PC-3 (cell line): ENCODE measurements around the gene DYNC1LI1. TPM values are rescaled to one million over a fixed set of nuclear protein-coding genes. Genes with fewer than 3 reads are reported as not detected.

Source experiments
- ATAC-seq: fragments of 200-7000 bp; cut with Tn5 transposase; 2 replicates; pipeline ENCODE4 v1.9.1; 2020; ENCODE audit warnings: mild to moderate bottlenecking, moderate library complexity
- BruUV-seq: library from RNA; stranded (reverse); fragments of 400-500 nt; replicated peaks from 2 replicates; lab custom pipeline; 2021; lab: Mats Ljungman, UMichigan
- CTCF ChIA-PET: fragments of 300-600 bp; sonication (Branson Sonifier 250); formaldehyde crosslinking; loops from one replicate; lab custom pipeline; 2022; ENCODE audit warnings: antibody characterized with exemption; lab: Charles Lee
- POLR2A ChIA-PET: fragments of 300-600 bp; sonication (Branson Sonifier 250); formaldehyde crosslinking; loops from one replicate; lab custom pipeline; 2022; ENCODE audit warnings: antibody characterized with exemption; ENCODE audit not compliant: unreplicated experiment; lab: Charles Lee
- DNase-seq: peaks from one replicate; pipeline ENCODE4 v3.0.0-alpha.2; 2015
- H2AFZ ChIP-seq: fragments of 300-600 bp; sonication (generic); 2 replicates; pipeline ENCODE4 v1.6.0; 2016; ENCODE audit warnings: antibody characterized with exemption, low read length
- H3F3A ChIP-seq: fragments of 300-600 bp; sonication (generic); one replicate; pipeline ENCODE4 v1.6.0; 2017; ENCODE audit warnings: antibody characterized with exemption, low read length, control low read depth, mild to moderate bottlenecking; ENCODE audit not compliant: unreplicated experiment
- H3K27ac ChIP-seq: fragments of 300-600 bp; sonication (generic); 2 replicates; pipeline ENCODE4 v1.5.1; 2016; ENCODE audit warnings: mild to moderate bottlenecking, low read length
- H3K27me3 ChIP-seq: fragments of 300-600 bp; sonication (generic); 2 replicates; pipeline ENCODE4 v1.6.1; 2016; ENCODE audit warnings: low read length, mixed read lengths
- H3K36me3 ChIP-seq: fragments of 300-600 bp; sonication (generic); 2 replicates; pipeline ENCODE4 v1.6.1; 2016; ENCODE audit warnings: low read depth, mixed run types, low read length, mixed read lengths
- H3K4me1 ChIP-seq: fragments of 300-600 bp; sonication (generic); 2 replicates; pipeline ENCODE4 v1.5.1; 2016; ENCODE audit warnings: low read length; ENCODE audit not compliant: insufficient read depth
- H3K4me2 ChIP-seq: fragments of 300-600 bp; sonication (generic); 2 replicates; pipeline ENCODE4 v1.6.0; 2016; ENCODE audit warnings: low read length
- H3K4me3 ChIP-seq: fragments of 300-600 bp; sonication (generic); 2 replicates; pipeline ENCODE4 v1.5.1; 2016; ENCODE audit warnings: mild to moderate bottlenecking, low read length, mixed read lengths
- H3K79me2 ChIP-seq: fragments of 300-600 bp; sonication (generic); 2 replicates; pipeline ENCODE4 v1.6.1; 2017; ENCODE audit warnings: low read length, mixed read lengths
- H3K9ac ChIP-seq: fragments of 300-600 bp; sonication (generic); 2 replicates; pipeline ENCODE4 v1.6.0; 2016; ENCODE audit warnings: mild to moderate bottlenecking, low read length
- H3K9me2 ChIP-seq: fragments of 300-600 bp; sonication (generic); replicated peaks from 2 replicates; pipeline ENCODE4 v1.6.1; 2016; ENCODE audit warnings: mixed run types, low read length, mixed read lengths
- H3K9me3 ChIP-seq: fragments of 300-600 bp; sonication (generic); 2 replicates; pipeline ENCODE4 v1.6.1; 2016; ENCODE audit warnings: low read length, mixed read lengths
- H4K20me1 ChIP-seq: fragments of 300-600 bp; sonication (generic); 2 replicates; pipeline ENCODE4 v1.6.1; 2016; ENCODE audit warnings: low read length, mixed read lengths
- CTCF ChIP-seq: fragments of 300-600 bp; sonication (generic); conservative IDR thresholded peaks from 2 replicates; pipeline ENCODE4 v1.5.1; 2017; ENCODE audit warnings: antibody characterized with exemption, low read depth, mild to moderate bottlenecking, low read length
- EZH2 ChIP-seq: fragments of 300-600 bp; sonication (generic); IDR thresholded peaks from one replicate; pipeline ENCODE4 v1.6.1; 2017; ENCODE audit warnings: antibody characterized with exemption, mild to moderate bottlenecking, low read length; ENCODE audit not compliant: unreplicated experiment
- EZH2phosphoT487 ChIP-seq: fragments of 300-600 bp; sonication (generic); IDR thresholded peaks from 2 replicates; pipeline ENCODE4 v1.6.1; 2018; ENCODE audit warnings: mild to moderate bottlenecking, antibody characterized with exemption, low read length, borderline replicate concordance
- intact Hi-C: fragments of 100-400 bp; cut with micrococcal nuclease; formaldehyde crosslinking; loops from 2 replicates; pipeline ENCODE4 v1.9.0; 2023
- total RNA-seq: library from RNA; depleted of rRNA; stranded (reverse); fragments of >200 nt; gene quantifications from 2 replicates; pipeline ENCODE4 v1.2.3, GENCODE V29; 2014

DYNC1LI1 gene
- total RNA-seq, 1 experiment from 2014 or later = 44.2 TPM

- ATAC-seq (no peak), DNase-seq (no peak)
- no peak overlapping the region for H2AFZ ChIP-seq
- H3K36me3 ChIP-seq = no peaks in the 10 kb centered on the region
- no peak overlapping the region for H3K9ac ChIP-seq
- H3K9me3 ChIP-seq = no peaks in the 10 kb centered on the region
- H3K4me3 ChIP-seq = no peak overlapping the region
- intact Hi-C loops = no loop called here
- H3K9me2 ChIP-seq = no peaks in the 10 kb centered on the region
- no peak overlapping the region for H3K4me2 ChIP-seq
- BruUV-seq = no TSS peak
- ChIA-PET POLR2A (no interaction called here), CTCF (no interaction called here)
- H3F3A ChIP-seq = no peaks in the 10 kb centered on the region
- TF ChIP-seq EZH2 (no peak), EZH2phosphoT487 (no peak), CTCF (no peak)
- H3K4me1 ChIP-seq = peaks cover 24% of the 10 kb centered on the region
- H4K20me1 ChIP-seq = no peaks in the 10 kb centered on the region
- H3K79me2 ChIP-seq = peaks cover 16% of the 10 kb centered on the region
- no peaks in the 10 kb centered on the region for H3K27me3 ChIP-seq
- H3K27ac ChIP-seq = no peak overlapping the region
Measured at GRCh38 chr3:32575451-32576113, 4.9 kb upstream of the DYNC1LI1 start.

GRCh38 chr3:32571192-32571485 is 481 bp upstream of the DYNC1LI1 start:
- intact Hi-C loops = loop anchor here (5.0 kb wide), 1 partner anchor 91 kb away; no protein-coding TSS in a partner anchor
- H3K79me2 ChIP-seq = peaks cover 57% of the 10 kb centered on the region
- H2AFZ ChIP-seq = peak overlapping the region; percentile 85
- H3K27ac ChIP-seq = peak overlapping the region; percentile 80
- H3K4me2 ChIP-seq = peak overlapping the region; percentile 94
- no peaks in the 10 kb centered on the region; the same call in 1 of the 2 replicates for H3K36me3 ChIP-seq
- TSS peak; percentile 69 for BruUV-seq
- H3F3A ChIP-seq = no peaks in the 10 kb centered on the region
- no peaks in the 10 kb centered on the region for H3K27me3 ChIP-seq
- peak; percentile 48 for ATAC-seq
- no peak for TF ChIP-seq EZH2
- TF ChIP-seq CTCF = no peak
- TF ChIP-seq EZH2phosphoT487 = no peak
- H4K20me1 ChIP-seq = peaks cover 20% of the 10 kb centered on the region
- POLR2A ChIA-PET = no interaction called here
- no peaks in the 10 kb centered on the region for H3K9me2 ChIP-seq
- H3K4me3 ChIP-seq = peak overlapping the region; percentile 82
- no peak for DNase-seq
- H3K4me1 ChIP-seq = peaks cover 24% of the 10 kb centered on the region
- CTCF ChIA-PET = no interaction called here
- H3K9ac ChIP-seq = peak overlapping the region; percentile 97
- H3K9me3 ChIP-seq = no peaks in the 10 kb centered on the region
